Middle frontal gyrus (tissue), 1 donor: Measurements from ENCODE around the gene ANKRD17.

ENCODE experiments used
- DNase-seq: peaks from one replicate; pipeline ENCODE4 v3.0.0-alpha.2; 2015; ENCODE audit warnings: low spot score; ENCODE audit errors: extremely low spot score

ANKRD17 gene

DNA sequence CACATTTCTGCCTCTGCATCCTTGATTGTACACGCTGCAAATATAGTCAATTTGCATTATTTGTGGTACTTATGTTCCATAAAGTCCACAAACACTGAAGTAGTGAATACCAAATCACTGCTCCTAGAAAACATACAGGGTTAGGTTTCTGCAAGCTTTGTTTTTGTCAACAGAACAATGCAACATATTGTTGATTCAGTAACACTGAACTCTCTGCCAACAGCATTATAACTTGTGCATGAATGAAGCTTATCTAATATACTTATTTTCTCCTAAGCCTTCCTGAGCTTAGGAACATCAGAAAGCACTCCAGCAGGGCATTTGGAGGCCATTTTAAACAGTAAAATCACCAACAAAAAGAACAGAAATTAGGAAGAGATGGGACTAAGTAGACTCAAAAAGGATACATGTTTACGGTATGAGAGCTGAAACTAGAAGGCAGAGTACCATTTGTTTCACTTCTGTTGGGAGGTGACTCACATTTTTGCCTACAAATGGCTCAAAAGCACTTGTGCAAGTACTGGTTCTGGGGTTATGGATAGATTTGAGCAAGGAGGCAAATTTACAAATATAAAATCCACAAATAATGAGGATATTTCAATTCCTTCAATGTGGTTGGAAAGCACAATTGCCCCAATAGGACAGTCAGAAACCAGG, 203.2 kb downstream of the ANKRD17 start:
- DNase-seq = no peak

DNA sequence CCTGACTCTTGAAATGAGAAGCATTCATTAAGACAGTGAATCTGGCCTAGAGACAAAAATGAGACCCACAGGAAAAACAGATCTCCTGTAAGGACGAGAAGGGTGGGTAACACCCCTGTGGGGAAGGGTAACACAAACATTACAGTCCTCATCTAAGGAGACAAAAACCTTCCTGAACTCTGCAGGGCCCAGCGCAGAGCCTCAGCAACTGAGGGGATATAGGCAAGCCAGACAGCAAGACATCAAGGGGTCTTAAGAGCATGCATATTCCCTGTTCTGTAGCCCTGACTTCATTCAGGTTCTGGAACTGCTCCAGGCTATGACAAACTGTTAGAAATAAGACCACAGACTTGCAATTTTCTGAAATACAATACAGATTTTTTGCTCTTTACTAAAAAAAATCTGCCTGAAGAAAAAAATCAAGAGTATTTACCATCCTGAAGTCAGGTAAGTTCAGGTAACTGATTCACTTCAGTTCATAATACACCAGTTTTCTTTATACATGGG, 204.6 kb downstream of the ANKRD17 start:
- DNase-seq = no peak

DNA sequence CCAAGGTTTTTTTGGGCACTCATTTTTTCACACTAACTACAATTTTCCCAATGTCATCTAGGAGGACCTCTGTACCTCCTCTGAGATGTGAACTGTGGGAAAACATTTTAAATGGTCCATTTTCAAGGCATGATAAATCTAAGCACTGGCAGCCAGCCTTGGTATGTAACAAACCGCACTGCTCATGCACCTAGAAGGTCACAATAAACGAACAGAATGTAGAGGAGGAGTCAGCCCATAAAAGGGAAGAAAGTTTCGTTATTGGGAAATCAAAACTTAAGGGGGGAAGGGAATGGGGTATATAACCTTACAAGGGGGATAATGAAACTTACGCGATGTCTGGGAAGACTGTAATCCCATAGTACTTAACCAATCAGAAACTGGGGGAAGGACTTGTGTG, 205.5 kb downstream of the ANKRD17 start:
- DNase-seq = no peak

DNA sequence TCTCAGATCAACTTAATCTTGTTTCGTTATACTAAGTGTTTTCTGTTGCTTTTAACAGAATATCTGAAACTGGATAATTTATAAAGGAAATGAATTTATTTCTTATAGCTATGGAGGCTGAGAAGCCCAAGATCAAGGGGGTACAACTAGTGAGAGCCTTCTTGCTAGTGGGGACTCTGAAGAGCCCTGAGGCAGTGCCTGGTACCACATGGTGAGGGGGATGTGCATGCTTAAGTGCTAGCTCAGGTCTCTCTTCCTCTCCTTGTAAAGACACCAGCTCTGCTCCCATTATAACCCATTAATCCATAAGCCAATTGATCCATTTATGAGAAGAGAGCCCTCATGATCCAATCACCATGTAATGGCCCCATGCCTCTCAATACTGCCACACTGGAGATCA, 207.0 kb downstream of the ANKRD17 start:
- DNase-seq = no peak

DNA sequence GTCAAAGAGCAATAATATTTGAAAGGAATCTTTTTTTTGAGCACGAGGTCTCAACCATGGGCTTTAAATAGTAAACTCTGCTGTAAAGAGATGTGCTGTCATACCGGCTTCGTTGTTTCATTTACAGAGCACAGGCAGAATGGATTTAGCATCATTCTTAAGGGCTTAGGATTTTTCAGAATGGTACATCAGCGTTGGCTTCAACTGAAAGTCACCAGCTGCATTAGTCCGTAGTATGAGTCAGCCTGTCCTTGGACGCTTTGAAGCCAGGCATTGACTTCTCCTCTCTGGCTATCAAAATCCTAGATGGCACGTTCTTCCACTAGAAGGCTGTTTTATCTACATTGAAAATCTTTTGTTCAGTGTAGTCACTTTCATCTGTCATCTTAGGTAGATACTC, 212.7 kb downstream of the ANKRD17 start:
- no peak for DNase-seq

DNA sequence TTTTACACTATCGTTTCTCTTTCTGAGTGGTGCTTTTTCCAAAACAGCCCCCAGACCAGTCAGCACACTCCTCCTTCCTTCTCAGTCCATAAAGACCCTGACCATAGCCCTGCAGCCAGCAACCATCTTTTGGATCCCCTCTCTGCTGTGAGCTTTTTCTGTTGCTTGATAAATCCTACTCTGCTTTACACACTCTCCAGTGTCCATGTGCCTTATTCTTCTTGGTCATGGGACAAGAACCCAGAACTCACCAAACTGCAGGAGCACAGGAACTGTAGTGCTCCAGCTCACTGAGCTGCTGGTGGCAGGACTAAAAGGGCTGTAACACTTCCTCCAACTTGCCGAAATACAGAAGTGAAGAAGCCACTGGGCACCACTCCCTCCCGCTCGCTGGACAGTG, 221.5 kb downstream of the ANKRD17 start:
- DNase-seq = no peak

DNA sequence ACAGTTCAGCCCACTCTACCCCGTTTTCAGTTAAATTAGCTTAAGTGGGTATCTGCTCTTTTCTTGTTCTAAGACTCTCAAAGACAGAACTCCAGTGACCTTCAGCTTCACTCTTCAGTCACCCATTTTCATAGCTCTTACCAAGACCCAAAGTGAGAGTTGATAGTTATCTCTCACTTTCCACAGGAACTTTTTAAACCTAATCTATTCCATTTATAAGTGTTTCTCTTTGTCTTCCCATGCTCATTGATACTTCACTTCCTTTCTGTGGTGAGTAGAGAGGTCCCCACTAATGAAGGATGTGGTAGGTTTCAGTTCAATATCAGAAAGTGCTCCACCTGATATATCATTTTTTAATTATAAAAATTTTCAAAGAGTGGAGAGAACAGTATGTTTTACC, 222.5 kb downstream of the ANKRD17 start:
- DNase-seq = no peak

DNA sequence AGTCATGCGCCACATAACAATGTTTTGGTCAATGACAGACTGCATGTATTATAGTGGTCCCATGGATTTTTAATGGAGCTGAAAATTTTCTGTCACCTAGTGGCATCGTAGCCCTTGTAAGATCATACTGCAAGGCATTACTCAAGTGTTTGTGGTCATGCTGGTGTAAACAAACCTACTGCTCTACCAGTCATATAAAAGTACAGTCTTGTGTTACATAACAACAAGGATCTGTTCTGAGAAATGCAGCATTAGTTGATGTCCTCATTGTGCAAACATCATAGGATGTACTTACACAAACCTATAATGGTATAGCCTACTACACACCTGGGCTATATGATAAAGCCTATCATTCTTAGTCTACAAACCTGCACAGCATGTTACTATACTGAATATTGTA, 223.7 kb downstream of the ANKRD17 start:
- no peak for DNase-seq

DNA sequence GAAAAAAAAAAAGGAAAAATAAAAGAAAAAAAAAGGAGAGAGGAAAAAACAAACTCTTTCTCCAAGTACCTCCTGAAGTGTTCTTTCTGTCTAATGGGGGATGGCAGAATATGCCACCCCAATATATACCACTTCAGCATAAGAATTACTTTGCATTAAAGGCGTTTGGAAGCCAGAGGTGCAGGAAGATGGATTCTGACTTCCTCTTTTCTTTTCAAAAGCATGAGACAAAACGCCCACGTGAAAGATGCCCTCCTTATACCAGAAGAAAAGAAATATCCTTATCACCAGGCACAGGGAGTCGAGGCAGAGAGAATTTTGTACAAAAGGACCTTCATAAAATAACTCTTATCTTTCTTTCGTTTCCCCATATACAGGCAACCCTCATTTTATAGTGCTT, 230.0 kb downstream of the ANKRD17 start:
- no peak for DNase-seq
